ENCODE data around the gene WDR75.

- TF ChIP-seq POLR2AphosphoS5 (IDR thresholded peaks at IDR 0.05; ENCODE audit: low read depth) = no peak
- TF ChIP-seq CTCF (IDR thresholded peaks at IDR 0.05; ENCODE audit: insufficient read depth, low read length) = no peak
- no peak for TF ChIP-seq GABPA (IDR thresholded peaks at IDR 0.05; ENCODE audit: low read depth)
- no peak for TF ChIP-seq REST (IDR thresholded peaks at IDR 0.05; ENCODE audit: insufficient replicate concordance, low read depth)
- TF ChIP-seq SPI1 (IDR thresholded peaks at IDR 0.05; ENCODE audit: borderline replicate concordance, low read depth) = no peak
Measured at GRCh38 chr2:189413249-189413648, 28.0 kb upstream of the WDR75 start.

All from HL-60 (cell line).